ENCODE measurements around the gene SEMA4C.
"Not testable (repeated sequence)": the region's sequence is repeated elsewhere in the genome, so short reads cannot be mapped to it uniquely, and the experiment has no call there.

SEMA4C gene

GRCh38 chr2:96897491-96898134 is 27.7 kb upstream of the SEMA4C start:
- no peak for DNase-seq (ENCODE audit: low read depth)
- H3K27me3 ChIP-seq (replicated peaks; ENCODE audit: control insufficient read depth, insufficient read depth, low read length) = no peaks in the 10 kb centered on the region
- H3K4me3 ChIP-seq (ENCODE audit: low read length) = no peak overlapping the region
- no peaks in the 10 kb centered on the region for H3K9me3 ChIP-seq (ENCODE audit: control insufficient read depth, low read length)
- no peak overlapping the region for H3K9ac ChIP-seq (ENCODE audit: low read length)
- no peaks in the 10 kb centered on the region for H3K36me3 ChIP-seq (ENCODE audit: control insufficient read depth, insufficient read depth, low read length, severe bottlenecking)
- H3K4me1 ChIP-seq (ENCODE audit: control insufficient read depth, insufficient read depth, low read length) = no peaks in the 10 kb centered on the region

- no peak overlapping the region for H3K4me3 ChIP-seq (ENCODE audit: low read length)
- H3K9ac ChIP-seq (ENCODE audit: low read length) = no peak overlapping the region
- no peaks in the 10 kb centered on the region for H3K4me1 ChIP-seq (ENCODE audit: control insufficient read depth, insufficient read depth, low read length)
- H3K27me3 ChIP-seq (replicated peaks; ENCODE audit: control insufficient read depth, insufficient read depth, low read length) = no peaks in the 10 kb centered on the region
- H3K36me3 ChIP-seq (ENCODE audit: control insufficient read depth, insufficient read depth, low read length, severe bottlenecking) = no peaks in the 10 kb centered on the region
- no peaks in the 10 kb centered on the region for H3K9me3 ChIP-seq (ENCODE audit: control insufficient read depth, low read length)
- no peak for DNase-seq (ENCODE audit: low read depth)
Observed at GRCh38 chr2:96895746-96896651, 26.1 kb upstream of the SEMA4C start.

- H3K36me3 ChIP-seq (ENCODE audit: control insufficient read depth, insufficient read depth, low read length, severe bottlenecking) = no peaks in the 10 kb centered on the region
- no peak for DNase-seq (ENCODE audit: low read depth)
- H3K27me3 ChIP-seq (replicated peaks; ENCODE audit: control insufficient read depth, insufficient read depth, low read length) = no peaks in the 10 kb centered on the region
Observed at GRCh38 chr2:96895032-96895745, 25.3 kb upstream of the SEMA4C start.

GRCh38 chr2:96894151-96894531 is 24.3 kb upstream of the SEMA4C start:
- Histone ChIP-seq H3K9ac (ENCODE audit: low read length) (no peak overlapping the region), H3K27me3 (replicated peaks; ENCODE audit: control insufficient read depth, insufficient read depth, low read length) (no peaks in the 10 kb centered on the region), H3K36me3 (ENCODE audit: control insufficient read depth, insufficient read depth, low read length, severe bottlenecking) (no peaks in the 10 kb centered on the region), H3K9me3 (ENCODE audit: control insufficient read depth, low read length) (no peaks in the 10 kb centered on the region), H3K4me1 (ENCODE audit: control insufficient read depth, insufficient read depth, low read length) (no peaks in the 10 kb centered on the region), H3K4me3 (ENCODE audit: low read length) (no peak overlapping the region)
- no peak for DNase-seq (ENCODE audit: low read depth)

More at GRCh38 chr2:96895032-96895745, 25.3 kb upstream of the SEMA4C start:
- Histone ChIP-seq H3K4me1 (ENCODE audit: control insufficient read depth, insufficient read depth, low read length) (no peaks in the 10 kb centered on the region), H3K4me3 (ENCODE audit: low read length) (no peak overlapping the region), H3K9me3 (ENCODE audit: control insufficient read depth, low read length) (no peaks in the 10 kb centered on the region), H3K9ac (ENCODE audit: low read length) (no peak overlapping the region)

- H3K27me3 ChIP-seq (replicated peaks; ENCODE audit: control insufficient read depth, insufficient read depth, low read length) = no peaks in the 10 kb centered on the region
- no peaks in the 10 kb centered on the region for H3K9me3 ChIP-seq (ENCODE audit: control insufficient read depth, low read length)
- no peak for DNase-seq (ENCODE audit: low read depth)
- no peak overlapping the region for H3K4me3 ChIP-seq (ENCODE audit: low read length)
- no peaks in the 10 kb centered on the region for H3K36me3 ChIP-seq (ENCODE audit: control insufficient read depth, insufficient read depth, low read length, severe bottlenecking)
- H3K4me1 ChIP-seq (ENCODE audit: control insufficient read depth, insufficient read depth, low read length) = peaks cover under 1% of the 10 kb centered on the region
- no peak overlapping the region for H3K9ac ChIP-seq (ENCODE audit: low read length)
Observed at GRCh38 chr2:96893289-96894150, 23.6 kb upstream of the SEMA4C start.

GRCh38 chr2:96891591-96892333 is 21.9 kb upstream of the SEMA4C start:
- H3K36me3 ChIP-seq (ENCODE audit: control insufficient read depth, insufficient read depth, low read length, severe bottlenecking) = no peaks in the 10 kb centered on the region
- H3K4me1 ChIP-seq (ENCODE audit: control insufficient read depth, insufficient read depth, low read length) = peaks cover 8% of the 10 kb centered on the region
- DNase-seq (ENCODE audit: low read depth) = no peak

GRCh38 chr2:96890726-96891385 is 21.0 kb upstream of the SEMA4C start:
- peaks cover 8% of the 10 kb centered on the region for H3K4me1 ChIP-seq (ENCODE audit: control insufficient read depth, insufficient read depth, low read length)

More at GRCh38 chr2:96891591-96892333, 21.9 kb upstream of the SEMA4C start:
- Histone ChIP-seq H3K4me3 (ENCODE audit: low read length) (no peak overlapping the region), H3K27me3 (replicated peaks; ENCODE audit: control insufficient read depth, insufficient read depth, low read length) (no peaks in the 10 kb centered on the region), H3K9ac (ENCODE audit: low read length) (no peak overlapping the region), H3K9me3 (ENCODE audit: control insufficient read depth, low read length) (no peaks in the 10 kb centered on the region)

GRCh38 chr2:96890252-96890651 is 20.4 kb upstream of the SEMA4C start:
- Histone ChIP-seq H3K27me3 (replicated peaks; ENCODE audit: control insufficient read depth, insufficient read depth, low read length) (peaks cover 3% of the 10 kb centered on the region), H3K9ac (ENCODE audit: low read length) (no peak overlapping the region), H3K9me3 (ENCODE audit: control insufficient read depth, low read length) (no peaks in the 10 kb centered on the region), H3K4me1 (ENCODE audit: control insufficient read depth, insufficient read depth, low read length) (peaks cover 8% of the 10 kb centered on the region), H3K4me3 (ENCODE audit: low read length) (no peak overlapping the region), H3K36me3 (ENCODE audit: control insufficient read depth, insufficient read depth, low read length, severe bottlenecking) (no peaks in the 10 kb centered on the region)
- DNase-seq (ENCODE audit: low read depth) = no peak

More at GRCh38 chr2:96890726-96891385, 21.0 kb upstream of the SEMA4C start:
- Histone ChIP-seq H3K4me3 (ENCODE audit: low read length) (no peak overlapping the region), H3K36me3 (ENCODE audit: control insufficient read depth, insufficient read depth, low read length, severe bottlenecking) (no peaks in the 10 kb centered on the region), H3K9ac (ENCODE audit: low read length) (no peak overlapping the region), H3K27me3 (replicated peaks; ENCODE audit: control insufficient read depth, insufficient read depth, low read length) (peaks cover 3% of the 10 kb centered on the region), H3K9me3 (ENCODE audit: control insufficient read depth, low read length) (no peaks in the 10 kb centered on the region)
- DNase-seq (ENCODE audit: low read depth) = no peak

- H3K4me1 ChIP-seq (ENCODE audit: control insufficient read depth, insufficient read depth, low read length); H3K9ac ChIP-seq (ENCODE audit: low read length); DNase-seq (ENCODE audit: low read depth); H3K27me3 ChIP-seq (replicated peaks; ENCODE audit: control insufficient read depth, insufficient read depth, low read length); H3K4me3 ChIP-seq (ENCODE audit: low read length); H3K36me3 ChIP-seq (ENCODE audit: control insufficient read depth, insufficient read depth, low read length, severe bottlenecking); H3K9me3 ChIP-seq (ENCODE audit: control insufficient read depth, low read length): not testable (repeated sequence)
Observed at GRCh38 chr2:96889502-96889901, 19.6 kb upstream of the SEMA4C start.

Measured in adipocyte (in vitro differentiated cells).